ENCODE measurements around the gene PGAP1. TPM values are rescaled to one million over a fixed set of nuclear protein-coding genes. Genes with fewer than 3 reads are reported as not detected.

The PGAP1 gene
- polyA plus RNA-seq, 1 of the 3 experiments (the other 2 are of a cell fraction) = 3.4 TPM

DNA sequence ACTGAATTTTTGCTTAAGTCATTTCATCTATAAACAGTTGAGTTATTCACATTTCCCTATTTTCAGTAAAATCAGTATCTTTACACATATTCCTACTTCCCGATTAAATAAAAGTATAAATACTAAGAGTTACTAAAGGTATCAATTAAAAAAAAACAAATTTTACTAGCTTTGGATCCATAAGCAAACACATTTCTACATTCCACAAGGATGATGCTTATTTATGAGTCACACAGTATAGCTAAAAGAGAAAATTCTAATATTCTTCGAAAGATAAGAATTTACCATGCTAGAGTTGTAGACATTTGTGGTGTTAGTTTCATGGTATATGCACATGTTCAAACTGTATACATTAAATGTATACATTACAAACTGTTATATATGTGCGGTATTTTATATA is 23.7 kb downstream of the PGAP1 start:
- DNase-seq = no peak
- no peaks in the 10 kb centered on the region for H3F3A ChIP-seq (replicated peaks; ENCODE audit: insufficient read depth)
- POLR2A ChIA-PET = no interaction called here
- 87% methylated on average over 3 of the region's 3 CpGs for WGBS (ENCODE audit: low lambda C conversion rate)
- TF ChIP-seq CHD2 (IDR thresholded peaks at IDR 0.05; ENCODE audit: low read length, partially characterized antibody) (no peak), EZH2phosphoT487 (IDR thresholded peaks at IDR 0.05; ENCODE audit: borderline replicate concordance, low read depth) (no peak), FOSL2 (IDR thresholded peaks at IDR 0.05; ENCODE audit: borderline replicate concordance, low read depth) (peak; percentile 63; the same call in 1 of the 2 replicates), JUND (IDR thresholded peaks at IDR 0.05) (peak; percentile 48)
- no peaks in the 10 kb centered on the region for H3K9me3 ChIP-seq
- H4K20me1 ChIP-seq (ENCODE audit: insufficient read depth) = no peaks in the 10 kb centered on the region
- no peak overlapping the region for H3K4me2 ChIP-seq
- no peaks in the 10 kb centered on the region for H3K4me1 ChIP-seq (ENCODE audit: control insufficient read depth in 1 of 2, insufficient read depth in 2 of 2, low read depth in 1 of 2, low read length in 1 of 2)
- H3K27me3 ChIP-seq (ENCODE audit: insufficient read depth) = no peaks in the 10 kb centered on the region
- H3K4me3 ChIP-seq (ENCODE audit: low read depth in 2 of 2, low read length in 1 of 2) = no peak overlapping the region
- no peaks in the 10 kb centered on the region for H3K9me2 ChIP-seq
- H2AFZ ChIP-seq (ENCODE audit: low read depth) = no peak overlapping the region
- no peak overlapping the region for H3K27ac ChIP-seq (ENCODE audit: low read depth in 2 of 2, low read length in 1 of 2)
- no peak overlapping the region for H3K9ac ChIP-seq
- no peaks in the 10 kb centered on the region; the same call in 1 of the 2 replicates for H3K79me2 ChIP-seq (ENCODE audit: insufficient read depth)
- peaks cover 14 to 26% of the 10 kb centered on the region in 2 experiments for H3K36me3 ChIP-seq (replicated peaks in 1 of 2; ENCODE audit: control insufficient read depth in 1 of 2, insufficient read depth in 2 of 2, low read length in 1 of 2)
- CTCF ChIA-PET = interaction anchor here (1.0 kb wide), 1 partner anchor 109 kb away, joined by 3 read pairs; no protein-coding TSS in a partner anchor

DNA sequence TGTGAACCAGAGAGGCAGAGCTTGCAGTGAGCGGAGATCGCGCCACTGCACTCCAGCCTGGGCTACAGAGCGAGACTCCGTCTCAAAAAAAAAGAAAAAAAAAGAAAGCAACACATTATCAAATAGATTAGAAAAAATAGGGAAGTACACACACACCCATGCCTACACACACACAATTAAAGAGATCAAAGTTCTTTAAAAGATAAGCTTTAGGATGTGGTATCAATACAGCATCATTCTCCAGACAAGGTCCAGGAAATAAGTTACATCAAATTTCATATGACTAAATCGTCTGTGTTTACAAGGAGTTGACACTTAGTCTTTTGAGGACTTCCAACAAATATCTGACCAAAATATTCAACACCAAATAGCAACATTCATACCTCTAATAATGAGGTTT is 25.7 kb downstream of the PGAP1 start:
- Histone ChIP-seq H2AFZ (ENCODE audit: low read depth) (no peak overlapping the region), H3K9ac (no peak overlapping the region), H3F3A (replicated peaks; ENCODE audit: insufficient read depth) (no peaks in the 10 kb centered on the region), H3K27ac (ENCODE audit: low read depth in 2 of 2, low read length in 1 of 2) (no peak overlapping the region), H3K4me1 (ENCODE audit: control insufficient read depth in 1 of 2, insufficient read depth in 2 of 2, low read depth in 1 of 2, low read length in 1 of 2) (no peaks in the 10 kb centered on the region), H3K9me2 (no peaks in the 10 kb centered on the region), H4K20me1 (ENCODE audit: insufficient read depth) (no peaks in the 10 kb centered on the region), H3K27me3 (ENCODE audit: insufficient read depth) (no peaks in the 10 kb centered on the region), H3K9me3 (no peaks in the 10 kb centered on the region), H3K79me2 (ENCODE audit: insufficient read depth) (no peaks in the 10 kb centered on the region; the same call in 1 of the 2 replicates), H3K4me3 (ENCODE audit: low read depth in 2 of 2, low read length in 1 of 2) (no peak overlapping the region), H3K4me2 (no peak overlapping the region), H3K36me3 (replicated peaks in 1 of 2; ENCODE audit: control insufficient read depth in 1 of 2, insufficient read depth in 2 of 2, low read length in 1 of 2) (peaks cover 25 to 45% of the 10 kb centered on the region in 2 experiments)
- CTCF ChIA-PET = interaction anchor here (1.0 kb wide), 1 partner anchor 17 kb away, joined by 4 read pairs; no protein-coding TSS in a partner anchor
- WGBS (ENCODE audit: low lambda C conversion rate) = 94% methylated on average over 6 of the region's 6 CpGs
- TF ChIP-seq FOSL2 (IDR thresholded peaks at IDR 0.05; ENCODE audit: borderline replicate concordance, low read depth) = no peak
- TF ChIP-seq RFX5 (IDR thresholded peaks at IDR 0.05; ENCODE audit: low read length) = no peak
- TF ChIP-seq TAF1 (IDR thresholded peaks at IDR 0.05; ENCODE audit: borderline replicate concordance, low read depth, low read length) = no peak
- TF ChIP-seq EZH2phosphoT487 (IDR thresholded peaks at IDR 0.05; ENCODE audit: borderline replicate concordance, low read depth) = no peak
- TF ChIP-seq YY1 (IDR thresholded peaks at IDR 0.05; ENCODE audit: low read depth) = no peak
- no peak for TF ChIP-seq NFIC (IDR thresholded peaks at IDR 0.05; ENCODE audit: borderline replicate concordance)
- no peak for TF ChIP-seq SIN3A (IDR thresholded peaks at IDR 0.05; ENCODE audit: borderline replicate concordance, low read depth, low read length)
- TF ChIP-seq MXI1 (IDR thresholded peaks at IDR 0.05; ENCODE audit: low read depth, low read length) = no peak
- TF ChIP-seq, protein P1, sequence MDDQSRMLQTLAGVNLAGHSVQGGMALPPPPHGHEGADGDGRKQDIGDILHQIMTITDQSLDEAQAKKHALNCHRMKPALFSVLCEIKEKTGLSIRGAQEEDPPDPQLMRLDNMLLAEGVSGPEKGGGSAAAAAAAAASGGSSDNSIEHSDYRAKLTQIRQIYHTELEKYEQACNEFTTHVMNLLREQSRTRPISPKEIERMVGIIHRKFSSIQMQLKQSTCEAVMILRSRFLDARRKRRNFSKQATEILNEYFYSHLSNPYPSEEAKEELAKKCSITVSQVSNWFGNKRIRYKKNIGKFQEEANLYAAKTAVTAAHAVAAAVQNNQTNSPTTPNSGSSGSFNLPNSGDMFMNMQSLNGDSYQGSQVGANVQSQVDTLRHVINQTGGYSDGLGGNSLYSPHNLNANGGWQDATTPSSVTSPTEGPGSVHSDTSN (IDR thresholded peaks at IDR 0.05) = no peak
- TF ChIP-seq, protein P2, sequence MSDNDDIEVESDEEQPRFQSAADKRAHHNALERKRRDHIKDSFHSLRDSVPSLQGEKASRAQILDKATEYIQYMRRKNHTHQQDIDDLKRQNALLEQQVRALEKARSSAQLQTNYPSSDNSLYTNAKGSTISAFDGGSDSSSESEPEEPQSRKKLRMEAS (IDR thresholded peaks at IDR 0.05; ENCODE audit: low read depth) = no peak
- TF ChIP-seq EP300 (IDR thresholded peaks at IDR 0.05; ENCODE audit: borderline replicate concordance in 1 of 2, low read depth in 1 of 2, low read length in 1 of 2) = no peak
- no peak for TF ChIP-seq ZBTB33 (IDR thresholded peaks at IDR 0.05; ENCODE audit: borderline replicate concordance, low read depth)
- no peak for TF ChIP-seq JUND (IDR thresholded peaks at IDR 0.05)
- no peak for TF ChIP-seq GABPA (IDR thresholded peaks at IDR 0.05; ENCODE audit: low read depth)
- TF ChIP-seq, protein P3, sequence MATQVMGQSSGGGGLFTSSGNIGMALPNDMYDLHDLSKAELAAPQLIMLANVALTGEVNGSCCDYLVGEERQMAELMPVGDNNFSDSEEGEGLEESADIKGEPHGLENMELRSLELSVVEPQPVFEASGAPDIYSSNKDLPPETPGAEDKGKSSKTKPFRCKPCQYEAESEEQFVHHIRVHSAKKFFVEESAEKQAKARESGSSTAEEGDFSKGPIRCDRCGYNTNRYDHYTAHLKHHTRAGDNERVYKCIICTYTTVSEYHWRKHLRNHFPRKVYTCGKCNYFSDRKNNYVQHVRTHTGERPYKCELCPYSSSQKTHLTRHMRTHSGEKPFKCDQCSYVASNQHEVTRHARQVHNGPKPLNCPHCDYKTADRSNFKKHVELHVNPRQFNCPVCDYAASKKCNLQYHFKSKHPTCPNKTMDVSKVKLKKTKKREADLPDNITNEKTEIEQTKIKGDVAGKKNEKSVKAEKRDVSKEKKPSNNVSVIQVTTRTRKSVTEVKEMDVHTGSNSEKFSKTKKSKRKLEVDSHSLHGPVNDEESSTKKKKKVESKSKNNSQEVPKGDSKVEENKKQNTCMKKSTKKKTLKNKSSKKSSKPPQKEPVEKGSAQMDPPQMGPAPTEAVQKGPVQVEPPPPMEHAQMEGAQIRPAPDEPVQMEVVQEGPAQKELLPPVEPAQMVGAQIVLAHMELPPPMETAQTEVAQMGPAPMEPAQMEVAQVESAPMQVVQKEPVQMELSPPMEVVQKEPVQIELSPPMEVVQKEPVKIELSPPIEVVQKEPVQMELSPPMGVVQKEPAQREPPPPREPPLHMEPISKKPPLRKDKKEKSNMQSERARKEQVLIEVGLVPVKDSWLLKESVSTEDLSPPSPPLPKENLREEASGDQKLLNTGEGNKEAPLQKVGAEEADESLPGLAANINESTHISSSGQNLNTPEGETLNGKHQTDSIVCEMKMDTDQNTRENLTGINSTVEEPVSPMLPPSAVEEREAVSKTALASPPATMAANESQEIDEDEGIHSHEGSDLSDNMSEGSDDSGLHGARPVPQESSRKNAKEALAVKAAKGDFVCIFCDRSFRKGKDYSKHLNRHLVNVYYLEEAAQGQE (IDR thresholded peaks at IDR 0.05; ENCODE audit: low read depth, low read length) = no peak
- no peak for TF ChIP-seq MEF2A (IDR thresholded peaks at IDR 0.05; ENCODE audit: borderline replicate concordance, low read depth)
- TF ChIP-seq TCF12 (IDR thresholded peaks at IDR 0.05) = no peak
- TF ChIP-seq SMC3 (IDR thresholded peaks at IDR 0.05; ENCODE audit: low read depth, low read length) = no peak
- DNase-seq = no peak
- POLR2A ChIA-PET = no interaction called here
